SHP77 (cell line): ENCODE results near the gene ERAS.
"Not testable (repeated sequence)": the region's sequence is repeated elsewhere in the genome, so short reads cannot be mapped to it uniquely, and the experiment has no call there.

Experiments used
- DNase-seq, 2 experiments: peaks; one replicate each; lab custom pipeline; 2025; lab: John Stamatoyannopoulos, UW

The ERAS gene

GRCh38 chrX:48831136-48831908 lies 5.0 kb downstream of the ERAS start:
- DNase-seq: no peak

GRCh38 chrX:48831909-48832291 lies 5.6 kb downstream of the ERAS start:
- no peak for DNase-seq

DNA sequence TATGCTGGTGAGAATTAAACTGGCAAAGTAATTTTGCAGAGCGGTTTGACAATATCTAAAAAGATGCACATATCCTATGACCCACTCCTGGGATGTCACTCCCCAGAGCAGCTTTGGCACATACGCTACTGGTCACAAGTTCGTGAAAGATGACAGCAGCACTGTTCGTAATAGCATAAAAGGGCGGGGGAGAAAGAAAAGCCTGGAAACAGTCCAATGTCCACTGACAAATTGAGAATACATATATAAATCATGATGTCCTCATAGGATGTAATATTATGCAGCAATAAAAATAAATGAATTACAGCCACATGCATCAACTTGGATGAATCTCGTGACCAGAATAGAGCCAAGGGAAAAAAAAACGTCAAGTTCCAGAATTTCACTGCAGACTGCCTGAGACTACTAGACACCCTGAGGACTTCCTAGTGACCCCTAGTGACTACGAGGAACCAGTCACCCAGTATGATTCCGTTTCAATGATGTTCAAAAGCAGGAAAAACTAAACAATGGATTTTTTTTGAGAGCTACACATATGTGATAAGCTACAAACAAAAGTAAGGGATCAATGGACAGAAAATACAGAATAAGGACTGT lies 7.3 kb downstream of the ERAS start:
- no peak for DNase-seq

GRCh38 chrX:48834383-48834709 lies 8.0 kb downstream of the ERAS start:
- no peak for DNase-seq

- DNase-seq: peak; percentile 13 to 49
Measured at GRCh38 chrX:48835524-48836329, 9.4 kb downstream of the ERAS start, which contains the start of gene PCSK1N. Gene PCSK1N, minus strand, starts transcription at chrX:48835610. Its CDS starts 78 bp downstream, at chrX:48835532.

DNA sequence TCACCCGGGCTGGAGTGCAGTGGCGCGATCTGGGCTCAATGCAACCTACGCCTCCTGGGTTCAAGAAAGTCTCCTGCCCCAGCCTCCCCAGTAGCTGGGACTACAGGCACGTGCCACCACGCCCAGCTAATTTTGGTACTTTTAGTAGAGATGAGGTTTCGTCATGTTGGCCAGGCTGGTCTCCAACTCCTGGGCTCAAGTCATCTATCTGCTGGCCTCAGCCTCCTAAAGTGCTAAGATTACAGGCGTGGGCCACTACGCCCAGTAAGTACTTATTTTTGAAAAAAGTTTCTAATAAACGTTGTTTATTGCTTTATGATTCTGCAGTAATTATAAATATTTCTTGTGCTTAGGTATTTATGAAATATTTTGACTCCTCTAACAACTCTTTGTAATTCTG lies 13.4 kb downstream of the ERAS start:
- no peak for DNase-seq

- no peak for DNase-seq
Measured at GRCh38 chrX:48848847-48849246, 22.5 kb downstream of the ERAS start.

GRCh38 chrX:48852857-48853256 lies 26.5 kb downstream of the ERAS start:
- DNase-seq: no peak

DNA sequence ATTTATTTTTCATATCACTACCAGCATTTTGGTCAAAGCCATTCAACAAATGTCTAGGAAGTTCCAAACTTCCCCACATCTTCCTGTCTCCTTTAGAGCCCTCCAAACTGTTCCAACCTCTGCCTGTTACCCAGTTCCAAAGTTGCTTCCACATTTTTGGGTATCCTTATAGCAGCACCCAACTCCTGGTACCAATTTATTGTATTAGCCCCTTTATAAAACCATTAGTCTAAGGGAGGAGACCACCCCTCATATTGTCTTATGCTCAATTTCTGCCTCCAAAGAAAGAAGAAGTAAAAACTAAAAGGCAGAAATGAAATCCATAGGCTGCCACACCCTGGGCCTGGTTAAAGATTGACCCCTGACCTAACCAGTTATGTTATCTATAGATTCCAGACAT lies 27.2 kb downstream of the ERAS start:
- not testable (repeated sequence) for DNase-seq

DNA sequence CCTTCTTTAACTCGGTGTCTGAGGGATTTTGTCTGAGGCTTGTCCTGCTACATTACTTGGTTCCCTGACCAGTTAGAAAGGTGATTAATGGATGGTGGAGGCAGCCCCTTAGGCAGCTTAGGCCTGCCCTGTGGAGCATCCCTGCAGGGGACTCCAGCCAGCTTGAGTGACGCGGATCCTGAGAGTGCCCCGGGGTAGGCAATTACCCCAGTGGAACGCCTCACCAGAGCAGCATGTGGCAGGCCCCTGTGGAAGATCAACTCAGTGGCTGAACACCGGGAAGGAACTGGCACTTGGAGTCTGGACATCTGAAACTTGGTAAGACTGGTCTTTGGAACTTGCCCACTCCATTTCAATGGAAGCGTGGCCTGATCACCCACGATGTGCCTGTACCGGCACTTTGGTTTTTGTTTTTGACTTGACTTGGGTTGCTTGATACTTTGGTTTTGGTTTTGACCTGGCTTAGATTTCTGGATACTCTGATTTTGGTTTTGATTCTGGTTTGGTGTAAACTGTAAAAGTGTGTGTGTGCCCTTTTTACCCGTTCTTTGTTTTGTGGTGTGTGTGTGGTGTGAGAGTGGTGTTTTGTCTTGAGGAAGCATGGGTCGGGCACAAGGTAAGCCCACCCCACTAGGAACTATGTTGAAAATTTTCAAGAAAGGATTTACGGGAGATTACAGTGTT lies 27.9 kb downstream of the ERAS start:
- not testable (repeated sequence) for DNase-seq

DNA sequence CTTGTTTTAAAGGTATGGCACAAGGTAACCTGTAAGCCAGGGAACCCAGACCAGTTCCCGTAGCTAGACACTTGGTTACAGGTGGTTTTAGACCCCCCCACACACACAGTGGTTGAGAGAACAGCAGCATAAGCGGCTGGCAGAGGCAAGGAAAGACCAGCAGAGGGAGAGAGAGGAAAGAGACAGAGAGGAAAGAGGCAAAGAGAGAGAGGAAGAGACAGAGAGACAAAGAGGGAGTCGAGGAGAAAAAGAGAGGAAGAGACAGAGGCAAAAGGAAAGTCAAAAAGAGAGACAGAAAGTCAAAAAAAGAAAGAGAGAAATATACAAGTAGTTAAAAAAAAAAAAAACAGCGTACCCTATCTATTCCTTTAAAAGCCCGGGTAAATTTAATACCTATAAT lies 28.6 kb downstream of the ERAS start:
- DNase-seq: no peak

DNA sequence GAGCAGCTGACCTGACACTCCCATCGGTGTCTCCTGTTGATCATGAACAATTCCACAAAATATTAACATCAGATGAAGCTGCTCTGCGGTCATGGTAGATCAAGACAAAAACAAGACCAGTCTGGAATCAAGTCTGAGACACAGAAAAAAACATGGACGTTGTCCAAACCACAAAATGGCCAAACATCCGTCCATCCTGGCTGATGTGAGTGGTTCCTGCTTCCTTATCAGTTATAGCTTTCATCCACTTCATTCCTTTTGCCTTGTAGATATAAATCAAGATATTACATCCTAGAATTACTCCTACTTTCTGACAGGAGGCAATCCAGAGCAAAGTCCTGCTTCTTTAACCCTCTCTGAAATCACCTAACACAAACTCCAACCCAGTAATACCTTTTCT lies 37.9 kb downstream of the ERAS start:
- DNase-seq: no peak

GRCh38 chrX:48872017-48872416 lies 45.7 kb downstream of the ERAS start:
- not testable (repeated sequence) for DNase-seq

DNA sequence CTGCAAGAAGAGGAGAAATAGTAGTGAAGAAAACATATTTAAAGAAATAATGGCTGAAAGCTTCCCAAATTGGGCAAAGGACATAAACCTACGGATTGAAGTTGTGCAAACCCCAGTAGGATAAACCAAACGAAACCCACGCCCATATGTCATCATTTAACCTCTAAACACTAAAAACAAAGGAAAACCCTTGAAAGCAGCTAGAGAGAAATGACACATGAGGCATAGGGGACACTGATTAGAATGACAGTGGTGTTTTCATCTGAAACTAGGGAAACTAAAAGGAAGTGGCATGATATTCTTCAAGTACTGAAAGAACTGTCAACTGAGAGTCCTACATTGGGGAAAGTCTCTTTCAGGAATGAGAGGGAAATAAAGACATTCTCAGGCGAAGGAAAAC lies 50.6 kb downstream of the ERAS start:
- DNase-seq: not testable (repeated sequence)
